ENCODE measurements around the gene NUTF2.
"Not testable (repeated sequence)": the region's sequence is repeated elsewhere in the genome, so short reads cannot be mapped to it uniquely, and the experiment has no call there.

Gene NUTF2

GRCh38 chr16:67885545-67885944 is 38.8 kb downstream of the NUTF2 start:
- no peak for DNase-seq (ENCODE audit: low spot score)

- no peak for DNase-seq (ENCODE audit: low spot score)
Observed at GRCh38 chr16:67885976-67886375, 39.2 kb downstream of the NUTF2 start.

- no peak for DNase-seq (ENCODE audit: low spot score)
Observed at GRCh38 chr16:67886387-67886786, 39.7 kb downstream of the NUTF2 start.

- DNase-seq (ENCODE audit: low spot score), result no peak
Observed at GRCh38 chr16:67888331-67888730, 41.6 kb downstream of the NUTF2 start.

- no peak for DNase-seq (ENCODE audit: low spot score)
Observed at GRCh38 chr16:67892375-67892774, 45.6 kb downstream of the NUTF2 start.

GRCh38 chr16:67892899-67893742 is 46.4 kb downstream of the NUTF2 start, which contains the start of gene PSKH1:
Gene PSKH1 (plus strand): TSS chr16:67893254. CDS start chr16:67908750, 15,496 bp downstream.
- DNase-seq (ENCODE audit: low spot score), result peak; percentile 97

- DNase-seq (ENCODE audit: low spot score), result no peak
Observed at GRCh38 chr16:67893743-67894399, 47.1 kb downstream of the NUTF2 start.

- peak; percentile 18 for DNase-seq (ENCODE audit: low spot score)
Observed at GRCh38 chr16:67897231-67897630, 50.5 kb downstream of the NUTF2 start.

GRCh38 chr16:67901734-67902133 is 55.0 kb downstream of the NUTF2 start:
- DNase-seq (ENCODE audit: low spot score), result no peak

- no peak for DNase-seq (ENCODE audit: low spot score)
Observed at GRCh38 chr16:67902831-67903230, 56.1 kb downstream of the NUTF2 start.

- DNase-seq (ENCODE audit: low spot score), result no peak
Observed at GRCh38 chr16:67907397-67908180, 60.9 kb downstream of the NUTF2 start.

GRCh38 chr16:67909056-67909742 is 62.5 kb downstream of the NUTF2 start:
- no peak for DNase-seq (ENCODE audit: low spot score)

- DNase-seq (ENCODE audit: low spot score), result no peak
Observed at GRCh38 chr16:67910158-67910557, 63.4 kb downstream of the NUTF2 start.

GRCh38 chr16:67914758-67915495 is 68.2 kb downstream of the NUTF2 start:
- DNase-seq (ENCODE audit: low spot score), result no peak

GRCh38 chr16:67915496-67915769 is 68.7 kb downstream of the NUTF2 start:
- not testable (repeated sequence) for DNase-seq (ENCODE audit: low spot score)

GRCh38 chr16:67915831-67916723 is 69.3 kb downstream of the NUTF2 start:
- DNase-seq (ENCODE audit: low spot score), result no peak

GRCh38 chr16:67917140-67917851 is 70.6 kb downstream of the NUTF2 start:
- no peak for DNase-seq (ENCODE audit: low spot score)

- no peak for DNase-seq (ENCODE audit: low spot score)
Observed at GRCh38 chr16:67917852-67918236, 71.1 kb downstream of the NUTF2 start.

- DNase-seq (ENCODE audit: low spot score), result no peak
Observed at GRCh38 chr16:67919622-67920221, 73.0 kb downstream of the NUTF2 start.
